GDM1 (cell line): ENCODE measurements around the gene CBFB.

Source experiments
- DNase-seq: peaks from one replicate; lab custom pipeline; 2025; lab: John Stamatoyannopoulos, UW

CBFB gene

GRCh38 chr16:67137605-67138004 lies 108.7 kb downstream of the CBFB start:
- DNase-seq: no peak

GRCh38 chr16:67141391-67141790 lies 112.4 kb downstream of the CBFB start:
- no peak for DNase-seq

- no peak for DNase-seq
These were observed 113.4 kb downstream of the CBFB start for GRCh38 chr16:67142342-67142741.

- DNase-seq: no peak
These were observed 116.0 kb downstream of the CBFB start for GRCh38 chr16:67144943-67145342.

GRCh38 chr16:67145746-67146145 lies 116.8 kb downstream of the CBFB start:
- DNase-seq: no peak

GRCh38 chr16:67146523-67147357 lies 117.8 kb downstream of the CBFB start:
- DNase-seq: no peak

- DNase-seq: no peak
These were observed 118.6 kb downstream of the CBFB start for GRCh38 chr16:67147437-67148140.

- no peak for DNase-seq
These were observed 119.3 kb downstream of the CBFB start for GRCh38 chr16:67148221-67148620.

- DNase-seq: no peak
These were observed 119.8 kb downstream of the CBFB start for GRCh38 chr16:67148656-67149275.

GRCh38 chr16:67149276-67150046 lies 120.5 kb downstream of the CBFB start:
- no peak for DNase-seq

- DNase-seq: no peak
These were observed 121.3 kb downstream of the CBFB start for GRCh38 chr16:67150047-67150832.
